GM15510 (cell line): ENCODE measurements around the gene ALDH1A3.

Source experiments
- POLR2A ChIP-seq: IDR thresholded peaks from 3 replicates; pipeline ENCODE4 v1.6.1; 2011; ENCODE audit warnings: borderline replicate concordance; ENCODE audit not compliant: insufficient read length; ENCODE audit errors: extremely low read depth

Gene ALDH1A3

DNA sequence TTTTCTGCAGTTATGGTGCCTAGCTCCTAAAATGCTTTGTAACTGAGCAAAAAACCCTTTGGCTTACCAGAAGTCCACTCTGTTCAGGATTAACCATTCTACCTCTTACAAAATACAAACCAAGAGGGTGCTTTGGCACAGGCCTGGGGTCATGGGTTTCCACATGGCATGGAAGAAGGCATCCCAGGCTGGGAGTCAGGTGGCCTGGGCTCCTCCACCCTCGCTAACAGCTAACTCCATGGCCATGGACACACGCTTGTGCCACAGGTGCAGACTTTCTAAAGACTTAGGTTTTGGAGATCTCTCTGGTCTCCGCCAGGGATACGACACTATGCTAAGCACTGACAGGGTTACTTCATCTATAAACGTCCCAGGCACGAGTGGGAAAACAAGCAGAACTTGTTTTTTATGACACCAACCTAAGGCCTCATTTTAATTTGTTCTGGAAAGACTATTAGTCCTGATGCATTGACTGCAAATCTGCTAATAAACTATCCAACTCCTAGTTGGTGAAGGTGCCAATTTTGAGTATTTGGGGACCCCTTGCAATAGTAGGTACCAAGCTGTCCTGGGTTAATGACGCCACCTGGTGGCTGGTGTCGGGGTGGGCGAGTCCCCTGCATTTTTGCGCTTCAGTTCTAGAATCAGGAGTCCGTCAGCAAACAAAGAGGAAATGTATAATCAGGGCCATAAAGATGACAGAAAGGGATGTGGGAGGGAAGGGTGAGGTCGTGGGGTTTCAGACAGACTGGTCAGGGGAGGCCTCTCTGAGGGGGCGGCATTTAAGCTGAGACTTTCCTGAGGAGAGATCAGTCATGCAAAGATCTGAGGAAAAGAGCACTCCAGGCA, 10.3 kb upstream of the ALDH1A3 start:
- no peak for TF ChIP-seq POLR2A

DNA sequence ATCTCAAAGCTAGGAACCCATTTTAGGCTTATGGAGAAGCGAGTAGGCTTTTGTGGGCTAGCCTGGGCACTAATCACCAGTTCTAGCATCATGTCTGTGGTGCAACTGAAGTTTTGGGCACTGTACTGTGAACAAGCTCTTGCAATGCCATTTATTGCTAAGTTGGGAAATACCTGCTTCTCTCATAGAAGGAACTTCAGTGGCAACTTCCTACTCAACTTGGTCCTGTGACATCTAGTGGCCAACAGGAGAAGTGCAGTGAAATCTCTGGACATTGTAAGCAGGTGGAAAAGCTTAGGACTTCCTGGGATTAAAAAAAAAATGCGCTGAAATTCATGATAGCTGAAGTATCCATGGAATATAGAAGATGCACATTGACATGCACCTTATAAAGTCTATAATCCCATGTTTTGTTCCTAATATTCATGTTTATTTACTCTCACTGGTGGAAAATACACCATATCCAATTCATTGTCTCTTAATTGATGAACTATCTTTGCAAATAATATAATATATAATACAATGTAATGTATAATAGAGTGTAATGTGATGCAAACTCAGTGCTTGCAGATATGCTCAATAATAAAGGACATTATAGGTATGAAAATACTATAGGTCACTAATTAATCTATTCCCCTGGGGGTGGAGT, 6.5 kb upstream of the ALDH1A3 start:
- no peak for TF ChIP-seq POLR2A

DNA sequence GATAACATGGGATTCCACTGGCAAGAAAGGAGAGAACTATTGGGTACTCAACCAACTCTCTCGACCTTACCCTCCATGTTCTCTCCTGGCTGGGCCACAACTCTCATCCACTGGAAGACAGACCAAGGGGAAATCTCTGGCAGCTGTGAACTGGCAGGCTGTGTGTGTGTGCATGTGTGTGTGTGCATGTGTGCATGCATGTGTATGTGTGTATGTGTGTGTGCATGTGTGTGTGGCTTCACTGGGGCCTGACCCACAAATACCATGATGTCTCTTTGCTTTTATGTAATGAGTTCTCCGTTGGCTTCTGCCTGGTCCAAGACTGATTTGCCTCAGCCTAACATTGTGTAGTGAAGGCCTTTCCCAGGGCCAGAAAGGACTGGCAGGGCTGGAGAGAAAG, 4.1 kb upstream of the ALDH1A3 start:
- TF ChIP-seq POLR2A = no peak

DNA sequence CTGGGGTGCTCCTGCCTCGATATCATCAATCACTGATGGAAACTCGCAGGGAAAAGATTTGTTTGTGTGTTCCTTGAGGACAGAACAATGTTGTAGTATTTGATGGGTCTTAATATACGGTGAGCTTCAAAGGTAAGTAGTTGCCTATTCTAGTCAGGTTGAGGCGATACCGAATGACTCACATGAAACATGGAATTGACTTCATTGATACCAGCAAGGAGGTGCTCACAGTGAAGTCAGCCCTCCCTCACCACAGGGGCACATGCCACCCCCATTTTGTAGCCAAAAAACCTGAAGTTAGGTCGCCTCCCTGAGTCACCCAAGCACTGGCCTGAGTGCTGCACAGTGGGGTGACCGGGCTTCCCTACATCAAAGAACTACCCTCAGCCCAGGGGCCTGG, 3.7 kb upstream of the ALDH1A3 start:
- no peak for TF ChIP-seq POLR2A

DNA sequence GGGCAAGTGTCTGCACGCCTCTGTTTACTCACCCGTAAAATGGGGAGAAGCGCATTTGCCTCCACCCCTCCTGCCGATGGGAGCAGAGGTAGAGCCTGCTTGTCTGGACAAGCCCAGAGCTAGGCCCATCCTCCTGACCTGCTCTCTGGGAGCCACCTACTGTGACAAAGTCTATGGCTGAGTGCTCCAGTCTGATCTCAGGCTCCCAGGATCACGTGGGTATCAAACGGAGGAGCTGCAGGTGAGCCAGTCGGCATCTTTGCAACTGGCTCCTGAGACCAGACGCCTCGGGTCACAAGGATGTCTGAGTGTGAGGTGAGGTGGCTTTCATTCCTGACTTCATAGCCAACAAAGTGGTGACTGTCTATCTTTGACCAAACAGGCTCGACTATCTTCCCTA, 2.1 kb upstream of the ALDH1A3 start:
- TF ChIP-seq POLR2A = no peak

DNA sequence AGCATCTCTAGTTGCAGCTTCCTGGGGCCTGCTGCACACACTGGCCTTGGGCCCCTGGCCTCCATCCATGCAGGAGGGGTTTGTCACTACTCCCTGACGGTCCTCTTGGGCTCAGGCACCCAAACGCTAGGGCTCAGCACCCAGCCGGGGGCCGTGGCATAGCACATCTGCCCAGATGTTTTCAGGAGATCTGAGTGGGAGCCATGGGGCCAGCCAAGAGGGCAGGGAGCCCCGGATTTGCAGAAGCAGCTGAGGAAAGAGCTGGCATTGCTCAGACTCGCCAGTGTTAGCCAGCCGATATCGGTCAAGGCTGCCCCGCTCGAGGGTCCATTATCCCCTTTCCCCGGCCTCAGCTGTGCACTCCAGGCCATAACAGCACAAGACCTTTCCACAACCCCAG, 1.5 kb upstream of the ALDH1A3 start:
- no peak for TF ChIP-seq POLR2A

DNA sequence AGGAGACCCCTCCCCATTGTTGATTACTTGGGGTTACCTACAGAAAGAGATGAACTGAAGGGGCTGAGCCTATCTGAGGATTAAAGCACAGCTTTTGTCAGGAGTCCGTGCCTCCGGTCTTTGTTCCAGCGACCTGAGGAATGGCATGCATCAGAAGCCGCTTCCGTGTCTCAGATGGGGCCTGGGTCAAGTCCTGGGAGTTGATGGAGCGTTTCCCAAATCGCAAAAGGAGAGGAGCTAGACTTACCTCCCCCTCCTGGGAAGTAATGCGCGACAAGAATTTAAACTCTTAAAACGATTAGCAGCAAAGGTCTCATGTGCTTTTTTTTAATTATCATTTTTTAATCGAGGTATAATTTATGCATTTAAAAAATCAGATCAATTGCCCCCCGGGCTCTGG, 983 bp upstream of the ALDH1A3 start:
- TF ChIP-seq POLR2A = no peak

DNA sequence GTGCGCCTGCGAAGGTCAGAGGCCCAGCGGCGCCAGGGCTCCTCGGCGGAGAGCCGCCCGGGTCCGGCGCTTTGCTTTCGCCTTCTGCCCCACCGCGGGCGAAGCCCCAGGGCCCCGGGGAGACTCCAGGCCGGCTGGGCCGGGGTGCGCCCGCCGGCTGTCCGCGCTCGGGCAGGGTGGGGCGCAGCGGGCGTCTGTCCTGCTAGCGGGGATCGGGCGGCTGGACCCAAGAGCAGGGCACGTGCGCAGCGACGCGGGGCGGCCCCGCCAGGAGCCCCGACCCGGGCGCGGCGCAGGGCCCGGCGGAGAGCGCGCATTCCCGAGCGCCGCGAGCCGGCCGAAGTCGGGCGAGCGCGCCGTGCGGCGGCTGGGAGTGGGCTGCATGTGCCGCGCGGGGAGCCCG, 569 bp upstream of the ALDH1A3 start:
- TF ChIP-seq POLR2A = no peak

DNA sequence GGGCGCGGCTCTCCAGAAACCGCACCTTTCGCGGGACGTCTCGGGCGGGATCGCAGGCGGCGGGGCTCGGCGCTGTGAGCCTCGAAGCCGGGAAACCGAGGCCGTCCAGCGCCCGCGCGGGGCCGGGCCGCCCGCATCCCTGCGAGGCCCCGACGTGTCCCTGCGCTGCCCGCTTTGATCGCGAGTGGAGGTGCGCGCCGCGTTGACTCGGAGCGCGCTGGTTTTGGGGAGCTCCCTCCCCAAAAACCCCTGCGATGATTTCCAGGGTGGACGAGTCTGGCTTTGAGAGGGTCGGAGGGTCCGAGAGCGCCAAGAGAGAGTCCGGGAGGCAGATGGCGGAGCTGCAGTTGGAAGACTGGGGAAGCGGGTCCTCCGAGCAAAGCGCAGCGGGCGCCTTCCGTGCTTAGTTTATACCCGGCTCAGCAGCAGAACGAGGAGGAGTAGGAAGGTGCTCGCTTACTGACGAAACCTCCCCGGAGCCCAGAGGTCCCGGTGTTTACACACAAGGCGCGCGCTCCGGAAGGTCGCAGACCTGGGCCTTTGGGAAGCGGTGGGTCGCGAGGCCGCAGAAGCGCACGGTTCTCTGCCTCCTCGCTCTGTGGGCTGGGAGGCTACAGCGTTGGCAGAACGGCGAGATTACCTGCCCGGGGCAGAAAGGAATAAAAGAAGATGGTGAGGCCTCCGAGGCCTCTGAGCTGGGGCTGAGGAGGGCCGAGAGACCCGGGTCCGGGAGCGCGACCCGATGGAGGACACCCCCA, 687 bp downstream of the ALDH1A3 start:
- no peak for TF ChIP-seq POLR2A

DNA sequence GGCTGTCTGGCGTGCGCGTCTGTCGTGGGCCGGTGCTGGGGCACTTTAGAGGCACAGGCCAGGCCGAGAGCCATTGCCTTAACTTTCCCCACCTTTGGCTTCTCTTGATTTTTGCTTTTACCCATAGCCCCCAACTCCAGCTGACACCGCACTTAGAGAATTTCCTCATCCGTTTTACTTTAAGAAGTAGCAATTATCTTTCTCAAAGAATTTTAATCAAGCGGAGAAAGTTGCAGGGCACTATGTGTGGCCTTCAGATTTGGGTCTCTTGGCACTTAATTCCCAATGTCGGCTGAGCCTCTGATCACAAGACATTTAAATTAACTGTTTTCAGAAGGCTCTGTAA, 1.2 kb downstream of the ALDH1A3 start:
- TF ChIP-seq POLR2A = no peak

DNA sequence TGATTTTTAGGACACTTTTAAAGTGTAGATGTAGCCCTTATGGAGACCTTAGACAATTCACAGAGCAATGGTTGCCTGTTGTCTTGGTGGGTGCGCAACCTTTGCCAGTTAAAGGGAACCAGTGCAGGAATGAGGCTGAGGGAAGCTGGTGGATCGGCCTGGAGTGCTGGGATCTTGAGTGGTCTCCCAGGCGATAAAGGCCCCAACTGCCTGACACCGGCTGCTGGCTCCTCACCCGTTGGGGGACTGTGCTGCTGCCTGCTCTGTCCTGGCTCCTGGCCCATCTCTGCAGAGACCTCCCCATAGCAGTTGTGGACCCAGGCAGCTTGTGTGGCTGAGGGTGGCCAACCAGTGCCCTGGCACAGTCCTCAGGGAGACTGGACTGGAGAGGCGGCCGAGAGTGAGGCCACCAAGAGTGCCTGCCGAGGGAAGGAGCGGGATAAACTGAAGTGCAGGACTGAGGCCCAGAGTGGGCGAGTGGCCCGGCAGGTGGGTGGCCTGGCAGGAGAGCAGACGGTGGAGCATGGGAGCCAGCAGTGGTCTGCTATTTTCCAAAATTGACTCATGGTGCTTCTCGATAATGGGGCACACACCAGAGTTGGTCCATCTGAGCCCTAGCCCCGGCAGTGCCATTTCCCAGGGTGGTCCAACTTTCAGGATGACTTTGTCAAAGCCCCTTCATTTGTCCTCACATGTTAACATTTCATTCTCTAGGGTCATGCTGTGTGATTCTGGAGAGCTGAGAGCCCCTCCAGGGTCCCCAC, 2.1 kb downstream of the ALDH1A3 start:
- TF ChIP-seq POLR2A = no peak

DNA sequence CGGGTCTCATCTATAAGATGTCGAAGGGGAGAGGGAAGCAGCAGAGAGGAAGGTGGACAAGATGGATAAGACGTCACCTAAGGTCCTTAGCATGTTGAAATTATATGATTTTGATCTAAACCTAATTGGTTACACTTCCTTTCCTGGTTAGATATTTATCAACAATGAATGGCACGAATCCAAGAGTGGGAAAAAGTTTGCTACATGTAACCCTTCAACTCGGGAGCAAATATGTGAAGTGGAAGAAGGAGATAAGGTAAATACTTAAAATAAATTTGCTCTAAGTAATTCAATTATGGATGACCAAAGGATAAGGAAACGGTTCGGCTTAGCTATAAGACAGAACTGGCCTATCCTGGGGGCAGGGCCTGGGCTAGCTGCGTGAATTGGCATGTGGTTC, 5.5 kb downstream of the ALDH1A3 start:
- no peak for TF ChIP-seq POLR2A

DNA sequence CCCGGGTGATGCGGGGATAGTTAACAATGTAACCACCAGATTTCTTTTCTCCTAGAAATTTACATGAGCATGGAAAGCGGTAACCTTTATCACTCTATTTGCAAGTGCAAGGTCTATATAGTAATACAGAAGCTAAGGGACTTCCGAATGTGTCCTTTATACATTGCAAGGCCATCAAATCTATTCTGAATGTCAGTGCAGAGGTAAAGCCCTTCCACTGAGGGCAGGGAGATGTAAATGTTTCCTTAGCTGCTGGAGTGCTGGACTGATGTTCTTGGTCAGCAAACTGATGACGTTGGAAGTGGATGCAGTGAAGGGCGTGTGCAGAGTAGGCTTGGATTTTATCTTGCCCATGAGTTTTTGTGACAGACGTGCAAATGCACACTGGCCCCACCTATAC, 6.2 kb downstream of the ALDH1A3 start:
- no peak for TF ChIP-seq POLR2A

DNA sequence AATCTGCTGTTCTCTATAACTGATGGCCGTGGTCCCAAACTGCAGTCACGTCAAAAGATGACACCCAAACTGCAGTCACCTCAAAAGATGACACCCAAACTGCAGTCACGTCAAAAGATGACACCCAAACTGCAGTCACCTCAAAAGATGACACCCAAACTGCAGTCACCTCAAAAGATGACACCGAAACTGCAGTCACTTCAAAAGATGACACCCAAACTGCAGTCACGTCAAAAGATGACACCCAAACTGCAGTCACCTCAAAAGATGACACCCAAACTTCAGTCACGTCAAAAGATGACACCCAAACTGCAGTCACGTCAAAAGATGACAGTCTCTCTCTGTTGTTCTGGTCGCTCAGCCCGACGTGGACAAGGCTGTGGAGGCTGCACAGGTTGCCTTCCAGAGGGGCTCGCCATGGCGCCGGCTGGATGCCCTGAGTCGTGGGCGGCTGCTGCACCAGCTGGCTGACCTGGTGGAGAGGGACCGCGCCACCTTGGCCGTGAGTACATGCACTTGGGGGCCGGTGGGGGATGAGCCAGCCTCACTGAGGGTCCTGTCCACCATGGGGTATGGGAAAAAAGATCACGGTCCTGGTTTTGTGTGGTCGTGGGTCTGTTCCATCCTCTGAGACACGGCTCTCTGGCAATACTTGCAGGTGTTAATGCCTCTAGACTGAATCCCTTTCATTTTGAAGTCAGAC, 7.7 kb downstream of the ALDH1A3 start:
- no peak for TF ChIP-seq POLR2A
